Measurements from ENCODE around the gene SIK2.
A peak's percentile ranks its signal among the peaks of the same experiment; 100 is the strongest.

DNA sequence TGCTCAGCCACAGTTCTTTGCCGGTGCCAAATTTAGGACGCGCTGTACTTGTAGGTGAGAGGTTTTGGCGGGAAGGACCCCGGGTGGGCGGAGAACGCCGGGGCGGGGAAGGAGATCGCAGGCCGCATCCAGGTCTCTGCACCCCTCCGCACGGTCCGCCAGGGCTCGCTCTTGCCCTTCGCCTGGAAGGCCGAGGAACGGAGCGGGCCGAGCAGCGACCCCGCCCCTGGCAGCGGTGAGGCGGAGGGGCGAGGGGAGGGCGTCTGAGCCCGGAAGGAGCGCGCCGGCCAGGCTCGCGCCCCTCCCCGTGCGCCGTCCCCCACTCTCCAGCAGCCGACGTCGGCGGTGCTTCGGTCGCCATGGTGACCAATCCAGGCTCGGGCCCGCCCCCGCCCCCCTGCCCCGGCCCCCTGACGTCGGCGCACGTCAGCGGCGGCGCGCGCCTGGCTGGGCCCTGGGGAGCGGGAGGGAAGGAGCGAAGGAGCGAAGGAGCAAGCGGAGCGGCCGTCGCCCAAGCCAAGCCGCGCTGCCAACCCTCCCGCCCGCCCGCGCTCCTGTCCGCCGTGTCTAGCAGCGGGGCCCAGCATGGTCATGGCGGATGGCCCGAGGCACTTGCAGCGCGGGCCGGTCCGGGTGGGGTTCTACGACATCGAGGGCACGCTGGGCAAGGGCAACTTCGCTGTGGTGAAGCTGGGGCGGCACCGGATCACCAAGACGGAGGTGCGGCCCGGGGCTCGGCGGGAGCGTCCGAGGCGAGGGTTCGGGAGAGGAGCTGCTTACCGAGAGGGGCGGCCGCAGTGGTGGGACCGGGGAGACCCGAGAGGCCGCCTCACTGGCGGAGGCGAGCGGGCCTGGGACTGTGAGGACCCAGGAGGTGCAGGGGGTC, at the start of gene SIK2:
- TF ChIP-seq, protein P1, sequence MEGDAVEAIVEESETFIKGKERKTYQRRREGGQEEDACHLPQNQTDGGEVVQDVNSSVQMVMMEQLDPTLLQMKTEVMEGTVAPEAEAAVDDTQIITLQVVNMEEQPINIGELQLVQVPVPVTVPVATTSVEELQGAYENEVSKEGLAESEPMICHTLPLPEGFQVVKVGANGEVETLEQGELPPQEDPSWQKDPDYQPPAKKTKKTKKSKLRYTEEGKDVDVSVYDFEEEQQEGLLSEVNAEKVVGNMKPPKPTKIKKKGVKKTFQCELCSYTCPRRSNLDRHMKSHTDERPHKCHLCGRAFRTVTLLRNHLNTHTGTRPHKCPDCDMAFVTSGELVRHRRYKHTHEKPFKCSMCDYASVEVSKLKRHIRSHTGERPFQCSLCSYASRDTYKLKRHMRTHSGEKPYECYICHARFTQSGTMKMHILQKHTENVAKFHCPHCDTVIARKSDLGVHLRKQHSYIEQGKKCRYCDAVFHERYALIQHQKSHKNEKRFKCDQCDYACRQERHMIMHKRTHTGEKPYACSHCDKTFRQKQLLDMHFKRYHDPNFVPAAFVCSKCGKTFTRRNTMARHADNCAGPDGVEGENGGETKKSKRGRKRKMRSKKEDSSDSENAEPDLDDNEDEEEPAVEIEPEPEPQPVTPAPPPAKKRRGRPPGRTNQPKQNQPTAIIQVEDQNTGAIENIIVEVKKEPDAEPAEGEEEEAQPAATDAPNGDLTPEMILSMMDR (IDR thresholded peaks at IDR 0.05), result peak; percentile 77
- TF ChIP-seq EZH2 (IDR thresholded peaks at IDR 0.05) (no peak), EZH2phosphoT487 (IDR thresholded peaks at IDR 0.05) (no peak)
